GM19035 (cell line): ENCODE results near the gene RAB44.

ENCODE experiments used
- ATAC-seq: cut with Tn5 transposase; IDR thresholded peaks from one replicate; pipeline ENCODE4 v1.9.1; 2021; ENCODE audit not compliant: unreplicated experiment

RAB44 gene

DNA sequence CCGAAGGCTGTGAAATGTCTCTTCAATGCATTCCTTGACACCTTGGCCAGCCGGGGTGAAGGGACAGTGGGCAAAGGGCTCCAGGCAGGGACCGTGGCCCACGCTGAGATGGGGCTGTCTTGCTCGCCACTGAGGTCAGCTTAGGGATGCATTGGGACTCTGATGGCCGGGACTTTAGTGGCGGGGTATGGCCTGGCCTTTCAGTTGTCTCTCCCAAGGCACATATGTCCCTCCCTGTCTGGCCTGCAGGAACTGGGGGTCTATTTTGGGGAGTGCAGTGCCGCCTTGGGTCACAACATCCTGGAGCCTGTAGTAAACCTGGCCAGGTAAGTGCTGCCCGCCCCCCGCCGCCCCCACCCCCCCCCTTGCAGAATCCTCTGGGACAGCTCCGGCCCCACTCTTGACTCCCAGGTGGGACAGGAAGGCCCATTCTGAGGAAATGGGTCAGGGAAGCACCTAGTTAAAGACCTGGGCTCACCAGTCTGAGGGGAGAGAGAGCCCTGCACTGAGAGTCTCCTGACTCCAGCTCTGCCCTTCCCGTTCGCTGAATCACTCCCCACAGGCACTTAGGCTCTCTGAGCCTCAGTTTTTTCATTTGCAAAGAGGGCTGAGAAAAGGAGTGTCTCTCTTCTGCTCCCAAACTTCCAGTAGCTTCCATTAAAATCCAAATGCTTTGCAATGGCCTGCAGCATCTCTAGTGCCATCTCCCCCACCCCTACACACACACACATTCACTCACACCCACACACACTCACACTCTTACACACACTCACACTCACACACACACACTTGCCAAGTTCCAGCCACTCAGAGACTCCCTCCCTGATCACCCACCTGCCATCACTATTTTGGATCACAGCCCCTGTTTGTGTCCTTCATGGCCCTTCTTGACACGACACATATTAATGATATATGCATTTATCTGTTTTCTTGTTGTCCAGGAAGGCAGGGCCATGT lies 33.1 kb downstream of the RAB44 start:
- ATAC-seq = no peak

DNA sequence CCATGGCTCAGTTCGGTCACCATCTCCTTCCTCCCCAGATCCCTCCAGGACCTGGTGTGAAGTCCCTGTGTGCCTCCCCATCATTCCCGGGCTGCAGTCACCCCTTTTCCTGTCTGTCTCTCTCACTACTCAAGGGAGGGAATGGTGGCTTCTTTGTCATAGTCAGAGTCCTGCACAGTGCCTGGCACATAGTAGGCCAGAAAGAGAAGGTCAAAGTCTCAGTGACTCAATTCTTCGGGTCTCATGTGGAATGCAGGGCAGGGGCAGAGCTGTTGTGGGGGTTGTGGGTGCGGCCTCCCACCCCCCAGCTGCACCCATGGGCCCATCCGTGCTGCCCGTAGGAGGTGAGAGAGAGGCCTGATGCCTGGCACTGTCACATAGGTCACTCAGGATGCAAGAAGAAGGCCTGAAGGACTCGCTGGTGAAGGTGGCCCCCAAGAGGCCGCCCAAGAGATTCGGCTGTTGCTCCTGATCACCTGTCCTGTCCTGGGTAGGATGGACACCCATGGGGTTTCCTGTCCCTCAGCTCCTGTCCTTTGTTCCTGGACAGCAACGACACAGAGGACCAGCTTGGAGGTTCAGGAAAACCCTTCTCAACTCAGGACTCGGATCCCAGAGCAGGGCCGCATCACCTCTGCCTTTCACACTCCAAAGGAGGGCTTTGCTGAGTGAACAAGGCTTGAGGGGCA lies 34.1 kb downstream of the RAB44 start:
- no peak for ATAC-seq

DNA sequence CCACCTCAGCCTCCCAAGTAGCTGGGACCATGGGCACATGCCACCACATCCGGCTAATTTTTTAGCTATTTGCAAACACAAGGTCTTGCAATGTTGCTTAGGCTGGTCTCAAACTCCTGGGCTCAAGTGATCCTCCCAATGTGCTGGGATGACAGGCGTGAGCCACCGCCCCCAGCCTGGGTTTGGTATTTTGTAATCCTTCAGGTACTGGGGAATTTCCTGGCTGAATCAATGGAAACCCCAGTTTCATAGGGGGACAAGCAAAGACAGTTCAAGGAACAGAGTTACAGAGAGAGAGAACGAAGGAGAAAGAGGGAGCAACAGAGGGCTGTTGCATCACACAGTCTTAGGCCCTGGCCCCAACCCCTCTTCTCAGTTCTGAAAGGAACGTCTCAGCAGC lies 35.7 kb downstream of the RAB44 start:
- ATAC-seq = no peak

GRCh38 chr6:36734486-36735060 lies 36.9 kb downstream of the RAB44 start:
- ATAC-seq = no peak

GRCh38 chr6:36735110-36736071 lies 37.8 kb downstream of the RAB44 start:
- ATAC-seq = no peak

DNA sequence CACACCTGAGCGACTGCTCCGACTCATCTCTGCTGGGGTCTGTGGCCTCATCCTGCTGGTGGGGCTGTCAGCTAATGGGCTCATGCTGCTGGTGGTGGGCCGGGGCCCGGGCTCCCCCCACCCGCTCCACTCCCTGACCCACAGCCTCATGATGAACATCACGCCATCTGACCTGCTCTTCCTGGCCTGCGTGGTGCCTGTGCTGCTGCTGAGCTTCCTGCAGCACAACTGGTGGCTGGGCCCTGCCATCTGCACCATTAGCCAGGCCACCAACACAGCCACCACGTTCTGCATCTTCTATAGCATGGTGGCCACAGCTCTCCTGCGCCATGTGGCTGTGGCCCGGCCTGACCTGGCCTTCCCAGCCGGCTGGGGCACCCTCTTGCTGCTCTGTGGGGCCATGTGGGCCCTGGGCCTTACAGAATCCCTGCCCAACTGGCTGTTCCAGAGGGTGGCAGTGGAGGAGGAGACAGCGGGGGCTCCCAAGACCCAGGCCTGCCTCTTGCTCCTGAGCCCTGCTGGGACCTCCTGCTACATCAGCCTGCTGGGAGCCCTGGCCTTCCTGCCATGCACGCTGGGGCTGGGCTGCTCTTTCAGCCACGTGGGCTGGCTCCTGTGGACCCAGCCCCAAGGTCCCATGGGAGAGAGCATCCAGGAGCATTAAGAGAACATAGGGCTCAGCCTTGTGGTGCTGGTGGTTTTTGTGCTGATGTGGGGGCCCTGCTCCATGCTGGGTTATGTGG lies 39.6 kb downstream of the RAB44 start:
- no peak for ATAC-seq

GRCh38 chr6:36738108-36738507 lies 40.5 kb downstream of the RAB44 start:
- ATAC-seq = no peak

- ATAC-seq = no peak
Observed at GRCh38 chr6:36739947-36740817, 42.6 kb downstream of the RAB44 start.

DNA sequence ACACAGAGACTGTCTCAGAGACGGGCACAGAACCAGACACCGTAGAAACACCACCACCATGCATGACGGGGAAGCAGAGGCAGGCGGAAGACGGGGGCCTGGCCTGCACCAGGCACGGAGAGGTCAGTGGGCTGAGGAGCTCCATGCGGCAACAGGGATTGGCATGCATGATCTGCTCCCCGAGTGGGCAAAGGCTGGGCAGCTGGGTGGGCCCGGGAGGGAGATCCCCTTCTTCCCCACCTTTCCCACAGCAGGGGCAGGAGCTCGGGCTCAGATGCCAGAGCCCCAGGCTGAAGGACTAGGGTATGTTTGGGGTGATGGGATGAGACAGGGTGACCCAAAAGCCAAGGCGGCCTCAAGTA lies 43.2 kb downstream of the RAB44 start:
- no peak for ATAC-seq

- no peak for ATAC-seq
Observed at GRCh38 chr6:36742146-36742545, 44.5 kb downstream of the RAB44 start.

GRCh38 chr6:36743032-36743431 lies 45.4 kb downstream of the RAB44 start:
- no peak for ATAC-seq

GRCh38 chr6:36743538-36744303 lies 46.1 kb downstream of the RAB44 start:
- ATAC-seq = no peak

DNA sequence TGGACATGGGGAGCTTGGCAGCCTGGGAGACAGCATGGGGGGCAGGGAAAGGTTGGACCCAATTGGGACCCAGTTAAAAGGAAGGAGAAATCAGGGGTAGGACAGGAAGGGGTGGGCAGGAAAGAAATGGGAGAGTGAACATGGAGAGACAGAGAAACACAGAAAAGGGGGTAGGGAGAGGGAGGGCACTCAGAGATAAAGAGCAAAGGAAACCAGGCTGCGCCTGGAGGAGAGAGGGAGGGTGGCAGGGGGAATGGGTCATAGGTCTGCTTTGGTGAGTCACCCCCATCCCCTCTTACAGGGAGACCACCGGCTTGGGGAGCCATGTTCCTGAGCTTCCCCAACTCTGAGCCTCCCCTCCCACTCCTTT lies 46.7 kb downstream of the RAB44 start:
- no peak for ATAC-seq

DNA sequence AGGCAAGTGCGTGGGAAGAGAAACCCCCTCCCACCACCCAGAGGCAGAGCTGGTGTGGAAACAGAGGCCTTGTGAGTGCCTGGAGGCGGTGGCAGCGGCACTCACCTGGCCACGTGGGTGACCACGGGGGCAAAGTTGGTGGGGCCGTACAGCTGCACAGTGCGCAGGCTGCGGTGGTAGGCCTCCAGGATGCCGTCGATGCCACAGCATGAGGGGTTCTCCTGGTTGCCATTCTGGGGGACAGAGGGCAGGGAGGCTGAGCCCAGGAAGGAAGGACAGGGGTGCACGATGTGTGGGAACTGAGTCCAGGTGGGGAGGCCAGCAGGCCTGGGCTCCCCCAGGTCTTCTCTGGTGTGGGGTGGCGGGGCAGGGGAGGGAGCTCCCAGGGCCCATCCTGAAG lies 47.7 kb downstream of the RAB44 start:
- no peak for ATAC-seq

DNA sequence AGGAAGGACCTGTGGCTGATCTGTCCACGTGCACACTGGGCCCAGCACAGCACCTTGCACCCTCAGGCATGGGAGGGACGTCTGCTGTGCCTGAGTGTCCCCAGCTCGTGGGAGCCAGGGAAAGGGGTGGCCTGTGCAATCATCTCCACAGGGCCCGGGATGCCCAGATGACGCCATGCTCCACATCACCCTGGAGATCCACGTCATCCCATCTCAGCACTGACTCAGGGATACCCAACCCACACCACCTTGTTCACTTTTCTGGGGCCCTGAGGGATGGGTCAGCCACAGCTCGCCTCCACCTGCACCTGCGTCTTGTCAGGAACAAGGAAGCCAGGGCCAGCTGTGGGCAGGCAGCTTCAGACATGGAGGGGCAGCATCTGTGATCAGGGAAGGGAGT lies 48.2 kb downstream of the RAB44 start:
- no peak for ATAC-seq

DNA sequence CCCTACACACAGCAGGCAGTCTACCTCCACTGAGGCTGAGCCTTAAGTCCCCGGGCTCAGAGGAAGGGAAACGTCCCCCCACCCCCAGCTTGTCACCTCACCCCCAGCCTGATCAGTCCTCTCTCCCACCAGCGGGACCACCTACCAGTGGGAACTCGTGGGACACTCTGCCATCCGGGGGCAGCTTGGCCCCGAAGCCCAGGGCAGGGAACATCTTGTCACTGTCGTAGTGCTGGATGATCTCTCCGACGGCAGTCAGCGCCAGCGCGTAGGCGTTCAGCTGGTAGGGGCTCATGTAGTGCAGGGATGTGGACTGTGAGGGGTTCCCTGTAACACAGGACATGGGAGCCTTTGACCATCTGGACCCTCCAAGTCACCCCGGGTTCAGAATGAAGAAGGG lies 48.6 kb downstream of the RAB44 start:
- ATAC-seq = no peak

- no peak for ATAC-seq
Observed at GRCh38 chr6:36749829-36750489, 52.3 kb downstream of the RAB44 start.

- ATAC-seq = no peak
Observed at GRCh38 chr6:36751091-36751490, 53.5 kb downstream of the RAB44 start.
